Retinal pigment epithelial cell (primary cell): ENCODE results near the gene RTL10.

ENCODE experiments used
- DNase-seq: peaks from one replicate; pipeline ENCODE4 v3.0.0-alpha.2; 2010; ENCODE audit warnings: low read depth
- H3K4me3 ChIP-seq: 2 replicates; pipeline ENCODE4 v1.5.1; 2011; ENCODE audit warnings: mild to moderate bottlenecking, low read length, control low read depth, moderate library complexity
- TF ChIP-seq, protein P1 (sequence below): conservative IDR thresholded peaks from 2 replicates; pipeline ENCODE4 v1.5.1; 2011; ENCODE audit warnings: low read depth, low read length, control low read depth, inconsistent platforms

RTL10 gene

DNA sequence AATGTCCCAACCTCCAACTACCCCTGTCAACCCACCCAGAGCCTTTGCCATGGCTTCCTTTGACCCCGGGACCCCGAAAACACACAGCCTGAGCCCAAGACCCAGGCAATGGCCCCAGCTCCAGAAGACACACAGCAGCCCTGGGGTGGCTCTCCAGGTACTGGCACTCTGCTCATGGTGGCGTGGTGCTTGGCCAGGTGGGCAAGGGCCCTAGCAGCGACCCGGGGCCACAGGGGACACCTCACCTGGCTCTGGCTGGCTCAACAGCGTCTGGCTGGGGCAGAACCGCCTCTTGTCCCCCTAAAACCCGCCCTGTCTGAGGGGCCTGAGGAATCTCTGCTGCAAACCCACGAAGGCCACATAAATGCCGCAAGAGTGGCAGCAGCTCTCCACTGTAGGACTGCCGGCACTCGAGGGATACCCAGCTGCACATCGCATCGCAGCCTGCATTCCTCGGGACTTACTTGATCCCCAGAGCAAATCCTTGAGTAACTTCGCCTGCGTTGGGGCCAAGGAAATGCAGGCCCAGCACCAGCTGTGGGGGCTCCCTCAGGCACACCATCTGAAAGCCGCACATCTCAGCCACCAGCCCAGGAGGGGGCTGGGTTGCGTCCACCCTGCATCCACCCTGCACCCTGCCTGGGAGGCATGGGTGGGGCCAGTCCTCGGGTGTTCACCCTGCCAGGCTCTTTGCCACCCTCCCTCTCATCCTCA lies 23.1 kb upstream of the RTL10 start:
- DNase-seq = no peak
- H3K4me3 ChIP-seq = no peak overlapping the region
- TF ChIP-seq, protein P1, sequence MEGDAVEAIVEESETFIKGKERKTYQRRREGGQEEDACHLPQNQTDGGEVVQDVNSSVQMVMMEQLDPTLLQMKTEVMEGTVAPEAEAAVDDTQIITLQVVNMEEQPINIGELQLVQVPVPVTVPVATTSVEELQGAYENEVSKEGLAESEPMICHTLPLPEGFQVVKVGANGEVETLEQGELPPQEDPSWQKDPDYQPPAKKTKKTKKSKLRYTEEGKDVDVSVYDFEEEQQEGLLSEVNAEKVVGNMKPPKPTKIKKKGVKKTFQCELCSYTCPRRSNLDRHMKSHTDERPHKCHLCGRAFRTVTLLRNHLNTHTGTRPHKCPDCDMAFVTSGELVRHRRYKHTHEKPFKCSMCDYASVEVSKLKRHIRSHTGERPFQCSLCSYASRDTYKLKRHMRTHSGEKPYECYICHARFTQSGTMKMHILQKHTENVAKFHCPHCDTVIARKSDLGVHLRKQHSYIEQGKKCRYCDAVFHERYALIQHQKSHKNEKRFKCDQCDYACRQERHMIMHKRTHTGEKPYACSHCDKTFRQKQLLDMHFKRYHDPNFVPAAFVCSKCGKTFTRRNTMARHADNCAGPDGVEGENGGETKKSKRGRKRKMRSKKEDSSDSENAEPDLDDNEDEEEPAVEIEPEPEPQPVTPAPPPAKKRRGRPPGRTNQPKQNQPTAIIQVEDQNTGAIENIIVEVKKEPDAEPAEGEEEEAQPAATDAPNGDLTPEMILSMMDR = no peak

DNA sequence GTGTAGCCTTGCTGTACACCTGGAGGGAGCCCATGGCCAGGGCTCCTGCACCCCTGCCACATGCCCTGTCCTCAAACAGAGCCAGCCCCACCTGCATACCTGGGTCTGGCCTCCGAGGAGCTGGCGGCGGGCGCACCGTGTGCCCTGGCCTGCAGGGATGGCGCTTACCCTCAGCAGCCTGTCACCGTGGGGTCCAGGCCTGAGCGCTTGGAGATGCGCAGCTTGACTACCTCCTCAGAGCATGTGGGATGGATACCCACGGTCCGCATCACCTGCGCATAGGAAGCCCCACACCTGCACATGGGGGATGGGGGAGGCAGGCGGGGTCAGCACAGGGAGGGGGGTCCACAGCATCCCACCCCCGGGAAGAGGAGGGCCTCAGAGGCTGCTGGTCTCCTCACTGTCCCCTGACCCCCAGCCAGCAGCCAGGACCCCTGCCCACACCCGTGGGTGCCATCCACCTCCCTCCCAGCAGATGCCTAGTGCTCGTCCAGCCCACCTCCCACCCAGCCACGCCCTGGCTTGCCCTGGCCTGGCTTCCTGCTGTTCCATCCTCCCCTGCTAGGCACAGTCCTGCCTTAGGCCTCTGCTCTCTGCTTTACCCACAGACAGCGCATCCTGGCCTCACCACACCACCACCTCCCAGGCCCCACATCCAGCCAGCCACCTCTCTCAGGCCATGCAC lies 22.4 kb upstream of the RTL10 start:
- DNase-seq = no peak
- TF ChIP-seq, protein P1 = no peak

DNA sequence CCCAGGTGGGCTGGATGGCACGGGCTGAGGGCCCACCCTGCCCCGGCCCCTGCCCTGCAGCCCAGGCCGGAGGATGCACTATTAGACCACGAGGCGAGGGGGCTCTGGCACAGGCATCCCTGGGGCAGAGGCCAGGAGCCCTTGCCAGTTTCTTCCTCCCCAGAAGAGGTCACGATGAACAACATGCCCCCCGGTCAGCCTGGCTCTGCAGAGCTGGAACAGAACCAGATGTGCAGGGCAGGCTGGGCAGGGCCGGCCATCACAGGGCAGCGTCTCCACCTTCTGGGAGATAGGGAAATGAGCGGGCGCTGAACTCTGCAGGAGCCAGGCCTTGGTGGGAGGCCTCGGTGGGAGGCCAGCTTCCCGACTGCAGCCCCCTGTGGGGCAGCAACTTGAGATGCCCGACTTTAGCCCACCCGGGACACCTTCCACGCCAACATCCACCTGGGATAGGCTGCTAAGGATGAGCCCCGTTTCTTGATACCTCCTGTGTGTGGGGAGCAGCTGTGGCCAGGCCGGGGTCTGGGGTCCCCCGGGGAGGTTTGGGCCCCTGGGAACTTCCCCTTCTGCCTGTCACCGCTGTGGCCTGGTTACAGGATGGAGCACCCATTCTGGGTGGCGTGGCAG lies 21.8 kb upstream of the RTL10 start:
- DNase-seq = no peak
- TF ChIP-seq, protein P1 = no peak
- no peak overlapping the region for H3K4me3 ChIP-seq

More for the DNA sequence above, 22.4 kb upstream of the RTL10 start:
- H3K4me3 ChIP-seq = no peak overlapping the region

DNA sequence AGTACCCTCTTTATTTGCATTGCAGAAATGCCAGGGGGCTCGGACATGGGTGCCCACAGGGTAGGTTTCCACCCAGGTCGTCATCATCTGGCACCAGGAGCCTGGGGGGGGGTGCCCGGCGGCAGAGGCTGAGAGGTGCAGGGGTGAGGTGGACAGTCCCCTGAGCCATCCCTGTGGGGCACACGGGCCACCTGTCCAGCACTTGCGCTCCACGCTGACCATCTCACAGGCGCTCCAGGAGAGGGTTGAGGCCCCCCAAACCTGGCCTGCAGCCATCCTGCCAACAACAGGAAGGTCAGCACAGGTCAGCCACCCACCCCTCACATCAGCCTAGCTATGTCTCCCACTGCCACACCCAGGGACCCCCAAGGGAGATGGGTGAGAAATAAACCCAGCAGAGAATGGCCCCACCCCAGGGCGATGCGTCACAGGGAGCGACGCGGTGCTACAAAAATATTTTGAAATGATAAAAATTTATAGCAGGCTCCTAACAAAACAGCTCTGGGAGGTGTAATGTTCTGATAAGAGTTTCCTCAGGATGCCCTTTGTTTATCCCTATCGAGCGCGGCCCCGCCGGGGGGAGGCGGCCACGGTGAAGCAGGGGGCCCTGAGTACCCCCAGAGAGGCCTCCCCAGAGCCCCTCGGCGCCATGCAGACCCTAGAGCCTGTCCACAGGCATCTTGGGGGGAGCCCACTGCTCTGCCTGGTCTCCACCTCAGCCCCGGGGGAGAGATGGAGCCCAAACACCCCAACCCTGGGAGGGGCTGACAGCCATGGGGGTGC lies 21.0 kb upstream of the RTL10 start:
- no peak overlapping the region for H3K4me3 ChIP-seq
- TF ChIP-seq, protein P1 = no peak
- no peak for DNase-seq

DNA sequence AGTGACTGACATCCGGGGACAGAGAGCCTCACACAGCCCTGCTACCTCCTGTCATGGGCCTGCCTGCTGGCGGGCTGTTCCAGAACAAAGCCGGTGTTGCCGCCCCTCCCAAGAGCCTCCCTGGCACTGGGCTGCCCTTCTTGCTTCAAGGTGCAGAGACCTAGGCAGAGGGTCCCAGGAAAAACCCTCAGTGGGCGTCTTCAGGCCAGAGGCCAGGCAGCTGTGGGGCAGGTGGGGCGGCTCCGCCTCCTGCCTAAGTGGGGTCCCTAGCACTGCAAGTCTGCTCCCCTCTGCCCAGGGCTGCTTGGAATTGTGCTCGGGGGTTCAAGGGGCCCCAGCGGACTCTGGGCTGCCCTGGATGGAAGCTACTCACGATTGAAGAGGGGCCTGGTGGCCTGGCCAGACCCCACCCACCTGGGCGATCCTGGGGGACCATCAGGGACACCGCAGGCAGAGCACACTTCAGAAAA lies 20.4 kb upstream of the RTL10 start:
- TF ChIP-seq, protein P1 = no peak

DNA sequence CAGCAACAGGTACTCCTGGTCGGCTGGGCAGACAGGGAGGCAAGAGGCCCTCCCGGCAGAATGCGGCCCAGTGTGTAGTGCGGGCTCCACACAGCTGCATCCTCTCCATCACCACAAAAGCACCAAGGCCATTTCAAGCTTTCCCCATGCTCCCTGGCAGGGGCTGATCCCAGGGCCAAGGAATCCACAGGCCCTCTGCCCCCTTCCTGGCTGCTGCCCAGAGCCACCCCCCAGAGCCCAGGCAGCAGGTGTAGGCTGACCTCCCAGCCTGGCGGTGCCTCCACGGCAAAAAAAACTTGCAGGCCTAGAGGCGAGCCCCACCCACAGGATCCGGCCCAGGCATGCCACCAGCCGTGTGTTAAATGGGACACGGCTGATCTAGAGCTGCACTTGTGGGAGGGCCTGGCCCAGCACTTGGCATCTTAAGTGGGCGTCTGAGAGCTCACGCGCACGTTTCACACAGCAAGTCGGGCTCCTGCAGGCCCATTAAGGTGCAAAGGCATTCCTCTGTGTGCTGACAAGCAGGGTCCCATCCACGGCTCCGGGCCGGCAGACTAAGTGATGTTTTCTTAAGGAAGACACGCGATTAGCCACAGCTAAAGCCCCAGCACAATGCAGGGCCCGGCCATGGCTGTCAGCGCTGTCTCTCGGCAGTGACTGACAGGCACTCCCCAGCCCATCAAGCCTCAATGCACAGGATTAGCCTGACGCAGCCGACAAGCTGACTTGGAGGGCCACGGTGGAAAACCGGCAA lies 19.8 kb upstream of the RTL10 start:
- DNase-seq = no peak
- TF ChIP-seq, protein P1 = no peak
- no peak overlapping the region for H3K4me3 ChIP-seq

More for the DNA sequence above, 20.4 kb upstream of the RTL10 start:
- no peak for DNase-seq
- H3K4me3 ChIP-seq = no peak overlapping the region
